RPMI8226 (cell line): ENCODE results near the gene FAM78B.

Source experiments
- DNase-seq: peaks from one replicate; pipeline ENCODE4 v3.0.0-alpha.2; 2015

The FAM78B gene

DNA sequence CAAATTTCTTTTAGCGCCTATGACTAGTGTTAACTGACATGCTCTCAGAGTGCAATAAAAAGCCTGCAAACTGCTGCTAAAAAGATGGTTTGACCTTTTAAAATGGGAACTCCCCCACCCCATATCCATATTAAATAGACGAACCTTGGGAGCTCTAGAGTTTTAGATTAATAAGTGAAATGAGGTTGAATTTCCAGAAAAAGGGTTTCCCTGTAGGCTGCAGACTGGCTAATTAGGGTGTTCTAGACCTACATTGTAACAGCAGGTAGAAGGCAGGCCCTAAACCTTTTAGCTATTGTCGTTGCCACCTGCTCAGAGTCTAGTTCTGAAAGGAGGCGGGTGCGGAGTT, 2.2 kb downstream of the FAM78B start:
- DNase-seq, result no peak

DNA sequence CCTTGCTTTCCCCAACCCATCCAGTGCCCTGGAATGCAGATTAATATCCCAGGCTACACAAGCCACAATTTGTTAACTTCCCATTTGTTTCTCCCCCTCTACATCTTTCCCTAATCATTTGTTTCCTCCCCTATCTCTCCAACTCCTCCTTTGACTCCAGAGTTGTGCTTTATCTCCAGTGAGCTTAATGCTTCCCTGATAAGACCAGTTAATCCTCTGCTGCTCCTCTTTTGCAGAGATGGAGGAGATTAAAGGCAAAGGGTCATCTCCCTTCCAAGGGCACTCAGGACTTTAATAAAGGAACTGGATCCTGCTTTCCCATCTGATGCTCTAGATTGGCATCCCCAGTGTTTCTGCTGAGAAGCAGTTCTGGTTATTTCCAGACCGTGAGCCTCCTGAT, 7.1 kb downstream of the FAM78B start:
- no peak for DNase-seq

GRCh38 chr1:166156674-166157073, 10.1 kb downstream of the FAM78B start:
- DNase-seq, result no peak

GRCh38 chr1:166155108-166155507, 11.7 kb downstream of the FAM78B start:
- DNase-seq, result no peak

DNA sequence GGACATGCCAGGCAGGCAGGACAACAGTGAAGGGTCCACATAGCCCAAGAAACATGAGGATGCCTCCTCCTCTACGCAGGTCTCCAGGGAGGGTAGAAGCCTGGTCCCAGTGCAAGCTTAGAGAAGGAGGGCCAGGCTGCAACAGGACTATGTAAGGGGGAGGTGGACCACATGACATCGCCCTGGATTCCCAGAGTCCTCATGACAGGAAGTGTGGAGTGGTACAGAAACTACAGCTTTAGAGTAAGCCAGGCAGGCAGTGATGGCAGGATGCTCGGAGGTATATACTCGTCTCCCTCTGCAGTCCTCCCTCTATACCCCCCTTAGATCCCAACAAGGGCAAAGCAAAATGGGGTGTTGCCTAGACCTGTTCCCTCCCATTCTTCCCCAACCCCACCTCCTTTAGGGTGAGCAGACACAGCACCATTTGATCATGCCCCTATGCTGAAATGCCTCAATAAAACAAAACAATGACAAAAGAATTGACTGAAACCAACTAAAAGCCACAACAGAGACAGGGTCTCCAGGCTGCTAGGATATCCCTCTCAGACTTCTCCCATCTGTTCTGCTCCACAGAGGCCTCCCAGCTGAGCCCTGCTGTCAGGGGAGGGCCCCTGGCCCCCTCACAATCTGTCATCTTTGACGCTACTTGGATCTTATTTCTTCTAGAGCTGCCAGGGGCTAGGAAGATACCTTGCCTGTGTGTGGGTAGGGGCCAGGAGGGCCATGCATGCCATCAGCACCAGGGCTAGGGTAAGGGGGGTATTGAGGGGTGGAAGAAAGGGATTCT, 13.1 kb downstream of the FAM78B start:
- no peak for DNase-seq

DNA sequence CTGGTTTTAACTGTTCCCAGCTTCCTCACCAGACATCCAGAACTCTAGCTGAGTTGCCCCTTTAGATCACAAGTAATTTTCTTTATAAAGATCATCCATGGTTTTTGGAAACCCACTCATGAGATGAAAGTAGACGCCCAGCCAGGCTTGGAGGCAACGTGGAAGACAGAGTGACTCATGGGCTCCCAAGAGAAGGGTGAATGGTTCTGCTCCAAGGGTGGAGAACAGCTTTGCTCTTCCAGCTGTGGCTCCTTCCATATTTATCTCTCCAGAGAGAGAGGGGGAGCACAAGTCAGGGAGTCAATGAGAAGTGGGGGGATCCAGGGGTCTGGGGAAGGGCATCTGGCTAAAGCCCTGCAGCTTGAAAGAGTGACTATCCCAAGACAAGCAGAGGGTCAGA, 13.8 kb downstream of the FAM78B start:
- DNase-seq, result no peak

GRCh38 chr1:166151804-166152203, 15.0 kb downstream of the FAM78B start:
- DNase-seq, result no peak

DNA sequence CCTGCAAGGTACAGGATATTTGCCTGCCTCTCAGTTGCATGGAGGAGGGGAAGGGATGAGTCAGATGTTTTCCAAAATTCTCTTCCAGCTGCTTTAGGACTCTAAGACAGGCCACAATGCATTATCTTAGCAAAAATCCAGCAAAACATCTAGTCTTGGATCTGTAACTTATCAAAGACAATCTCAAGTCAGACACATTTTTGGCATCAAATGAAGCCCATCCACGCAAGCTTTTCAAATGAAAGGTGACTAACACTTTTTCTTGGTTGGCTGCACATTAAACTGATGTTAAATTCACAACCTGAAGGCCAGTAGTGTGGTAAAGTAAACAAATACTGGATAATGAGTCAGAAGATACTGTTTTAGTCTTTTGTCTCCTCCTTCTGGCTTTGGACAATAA, 21.3 kb downstream of the FAM78B start:
- no peak for DNase-seq

DNA sequence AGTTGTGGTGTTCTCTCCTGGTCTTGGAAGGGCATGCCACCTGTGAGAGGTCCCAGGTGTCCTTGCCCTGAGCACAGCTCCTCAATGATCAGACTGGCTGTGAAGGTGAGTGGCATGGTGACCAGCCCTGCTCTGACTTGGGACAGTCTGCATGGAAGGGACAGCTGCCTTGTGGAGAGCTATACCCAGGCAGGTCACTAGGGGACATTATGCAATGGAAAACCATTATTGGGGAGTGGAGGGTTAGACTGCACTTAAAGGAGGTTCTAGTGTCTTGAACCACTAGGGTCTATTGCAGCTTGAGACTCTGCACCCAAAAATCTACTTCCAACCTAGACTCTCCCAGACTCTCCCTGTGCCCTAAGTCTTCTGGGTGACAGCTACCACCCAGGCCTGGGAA, 24.8 kb downstream of the FAM78B start:
- DNase-seq, result no peak

- DNase-seq, result no peak
Measured at GRCh38 chr1:166140251-166140650, 26.6 kb downstream of the FAM78B start.

GRCh38 chr1:166139735-166140134, 27.1 kb downstream of the FAM78B start:
- no peak for DNase-seq

- DNase-seq, result no peak
Measured at GRCh38 chr1:166136699-166137401, 30.0 kb downstream of the FAM78B start.

DNA sequence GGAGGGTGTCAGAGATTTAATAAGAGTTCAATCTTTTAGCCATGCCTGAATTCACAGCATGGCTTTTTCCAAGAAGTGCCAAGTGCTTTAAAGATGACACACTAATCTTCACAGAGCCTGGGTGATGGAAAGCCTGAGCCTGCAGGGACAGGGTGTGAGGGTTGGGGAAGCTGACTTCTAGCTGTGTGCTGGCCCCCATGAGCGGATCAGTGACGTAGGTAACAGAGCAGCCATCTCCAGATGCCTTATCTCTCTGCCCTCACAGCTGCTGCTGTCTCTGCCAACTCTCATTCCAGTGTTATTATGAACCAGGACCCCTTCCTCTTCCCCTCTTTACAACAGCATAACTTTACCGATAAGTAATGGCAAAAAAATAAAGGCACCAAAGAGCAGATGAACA, 30.6 kb downstream of the FAM78B start:
- no peak for DNase-seq

- no peak for DNase-seq
Measured at GRCh38 chr1:166133857-166134256, 32.9 kb downstream of the FAM78B start.

DNA sequence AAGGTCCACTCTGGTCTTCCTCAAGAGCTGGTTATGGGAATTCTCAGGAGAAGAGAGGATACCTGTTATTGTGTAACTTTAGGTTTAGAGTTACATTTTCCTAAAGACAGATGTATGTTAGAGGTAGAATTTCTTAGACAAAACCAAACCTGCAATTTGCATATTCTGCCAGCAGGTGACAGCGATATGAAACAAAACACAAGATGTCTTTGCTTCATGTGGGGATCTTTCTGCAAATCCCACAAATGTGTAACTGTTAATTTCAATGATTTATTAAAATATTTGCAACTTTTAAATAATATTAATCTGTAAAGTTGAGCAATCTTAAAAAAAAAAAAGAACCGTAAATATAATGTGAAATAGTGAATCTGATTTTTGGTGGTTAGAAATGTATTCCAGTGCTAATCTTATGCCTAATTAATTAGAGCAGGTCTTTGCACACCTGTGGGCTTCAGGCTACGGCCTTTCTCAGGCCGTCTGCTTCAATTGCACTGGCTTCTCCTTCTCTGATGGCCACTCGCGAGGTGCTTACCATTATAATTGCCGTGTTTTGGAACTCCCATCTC, 33.4 kb downstream of the FAM78B start:
- DNase-seq, result no peak

DNA sequence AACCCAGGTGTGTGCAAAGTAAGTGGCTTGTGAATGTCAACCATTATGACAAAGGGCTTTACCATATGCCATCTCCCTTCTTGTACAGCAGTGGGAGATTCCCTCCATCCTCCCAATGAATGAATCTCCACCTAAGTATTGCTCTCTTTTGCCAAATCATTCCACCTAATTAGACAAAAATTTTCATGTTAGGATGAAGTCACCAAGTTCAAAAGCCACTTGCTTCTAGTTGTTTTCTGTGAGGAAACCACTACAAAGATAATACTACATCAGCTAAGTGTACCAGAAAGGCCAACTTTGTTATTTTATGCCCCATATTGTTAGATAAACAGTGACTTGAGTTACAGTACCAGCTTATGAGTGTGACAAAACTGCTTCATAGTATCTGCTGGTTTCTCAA, 34.3 kb downstream of the FAM78B start:
- DNase-seq, result no peak

- DNase-seq, result no peak
Measured at GRCh38 chr1:166129006-166129405, 37.8 kb downstream of the FAM78B start.

- DNase-seq, result no peak
Measured at GRCh38 chr1:166128195-166128594, 38.6 kb downstream of the FAM78B start.

- DNase-seq, result no peak
Measured at GRCh38 chr1:166127003-166127402, 39.8 kb downstream of the FAM78B start.

- DNase-seq, result no peak
Measured at GRCh38 chr1:166122873-166123466, 43.8 kb downstream of the FAM78B start.

GRCh38 chr1:166121010-166121409, 45.8 kb downstream of the FAM78B start:
- DNase-seq, result no peak

DNA sequence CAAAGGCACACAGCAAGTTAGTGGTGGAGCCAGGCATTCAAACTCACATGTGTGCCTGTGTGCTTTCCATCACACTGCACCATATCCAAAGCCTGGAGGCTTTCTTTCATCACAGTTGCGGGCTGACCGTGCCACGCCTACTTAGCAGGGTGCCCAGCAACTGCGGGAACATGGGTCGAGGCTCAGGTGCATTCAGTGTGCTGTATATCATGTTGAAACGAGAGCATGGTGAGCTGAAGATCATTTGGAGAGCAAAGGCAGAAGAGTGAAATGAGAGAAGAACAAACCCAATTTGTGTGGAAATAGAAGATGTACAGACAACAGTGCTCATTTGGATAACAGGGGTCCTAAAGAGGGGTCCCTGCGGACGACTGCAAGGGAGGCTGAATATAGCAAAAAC, 46.5 kb downstream of the FAM78B start:
- no peak for DNase-seq

GRCh38 chr1:166119471-166119965, 47.3 kb downstream of the FAM78B start:
- DNase-seq, result no peak

GRCh38 chr1:166117776-166118175, 49.0 kb downstream of the FAM78B start:
- DNase-seq, result no peak
